DOHH2 (cell line): ENCODE measurements around the gene OR3A2.
"Not testable (repeated sequence)": the region's sequence is repeated elsewhere in the genome, so short reads cannot be mapped to it uniquely, and the experiment has no call there.

Source experiments
- H3F3A ChIP-seq: fragments of 200-600 bp; sonication (generic), shearing (Covaris generic); 2 replicates; pipeline ENCODE4 v1.6.0; 2016; ENCODE audit warnings: antibody characterized with exemption, mild to moderate bottlenecking; ENCODE audit not compliant: control insufficient read depth, insufficient read depth
- H3K27ac ChIP-seq: fragments of 200-600 bp; sonication (generic); 2 replicates; pipeline ENCODE4 v1.5.1; 2014; ENCODE audit warnings: low read depth, mild to moderate bottlenecking, low read length, moderate library complexity
- H3K27me3 ChIP-seq: fragments of 200-600 bp; sonication (generic); 2 replicates; pipeline ENCODE4 v1.6.1; 2014; ENCODE audit warnings: mild to moderate bottlenecking, low read length, mixed read lengths; ENCODE audit not compliant: control insufficient read depth
- H3K36me3 ChIP-seq: fragments of 200-600 bp; sonication (generic); 2 replicates; pipeline ENCODE4 v1.6.1; 2014; ENCODE audit warnings: mild to moderate bottlenecking, low read length, moderate library complexity, mixed read lengths; ENCODE audit not compliant: control insufficient read depth
- H3K4me1 ChIP-seq: fragments of 200-600 bp; sonication (generic); 2 replicates; pipeline ENCODE4 v1.6.1; 2014; ENCODE audit warnings: mild to moderate bottlenecking, low read length, mixed read lengths; ENCODE audit not compliant: control insufficient read depth
- H3K4me2 ChIP-seq: fragments of 200-600 bp; sonication (generic); 2 replicates; pipeline ENCODE4 v1.6.0; 2014; ENCODE audit warnings: mild to moderate bottlenecking, low read length, moderate library complexity
- H3K4me3 ChIP-seq: fragments of 200-600 bp; sonication (generic); 2 replicates; pipeline ENCODE4 v1.5.1; 2014; ENCODE audit warnings: mild to moderate bottlenecking, low read length, mixed read lengths
- H3K79me2 ChIP-seq: fragments of 200-600 bp; sonication (generic); 2 replicates; pipeline ENCODE4 v1.6.1; 2014; ENCODE audit warnings: mild to moderate bottlenecking, low read length, mixed read lengths; ENCODE audit not compliant: control insufficient read depth
- H3K9me2 ChIP-seq: fragments of 200-600 bp; sonication (generic); replicated peaks from 2 replicates; pipeline ENCODE4 v1.6.1; 2014; ENCODE audit warnings: mild to moderate bottlenecking, low read length, mixed read lengths; ENCODE audit not compliant: control insufficient read depth
- H3K9me3 ChIP-seq: fragments of 200-600 bp; sonication (generic); 2 replicates; pipeline ENCODE4 v1.6.1; 2014; ENCODE audit warnings: antibody characterized with exemption, low read length, mixed read lengths; ENCODE audit not compliant: control insufficient read depth, insufficient read depth
- H4K20me1 ChIP-seq: fragments of 200-600 bp; sonication (generic); 2 replicates; pipeline ENCODE4 v1.6.0; 2014; ENCODE audit warnings: low read depth, mild to moderate bottlenecking, antibody characterized with exemption, low read length, moderate library complexity; ENCODE audit not compliant: control insufficient read depth, insufficient read depth
- CTCF ChIP-seq: fragments of 200-600 bp; sonication (generic); IDR thresholded peaks from one replicate; pipeline ENCODE4 v1.5.1; 2014; ENCODE audit warnings: antibody characterized with exemption, mild to moderate bottlenecking, low read depth, low read length; ENCODE audit not compliant: poor library complexity, severe bottlenecking
- EZH2phosphoT487 ChIP-seq: fragments of 200-600 bp; sonication (generic); IDR thresholded peaks from 2 replicates; pipeline ENCODE4 v1.6.1; 2017; ENCODE audit warnings: borderline replicate concordance, mild to moderate bottlenecking, antibody characterized with exemption, low read length, moderate library complexity, mixed read lengths

OR3A2 gene

GRCh38 chr17:3389791-3390190, 3.7 kb upstream of the OR3A2 start:
- H3F3A ChIP-seq: no peaks in the 10 kb centered on the region
- no peaks in the 10 kb centered on the region for H4K20me1 ChIP-seq
- no peaks in the 10 kb centered on the region for H3K36me3 ChIP-seq
- H3K4me2 ChIP-seq: no peak overlapping the region
- TF ChIP-seq EZH2phosphoT487 (no peak), CTCF (no peak)
- no peak overlapping the region for H3K4me3 ChIP-seq
- H3K27me3 ChIP-seq: no peaks in the 10 kb centered on the region
- no peaks in the 10 kb centered on the region for H3K79me2 ChIP-seq
- no peaks in the 10 kb centered on the region for H3K9me3 ChIP-seq
- no peaks in the 10 kb centered on the region for H3K4me1 ChIP-seq
- H3K9me2 ChIP-seq: no peaks in the 10 kb centered on the region
- no peak overlapping the region for H3K27ac ChIP-seq

- no peaks in the 10 kb centered on the region for H3F3A ChIP-seq
- no peaks in the 10 kb centered on the region for H3K27me3 ChIP-seq
- no peak overlapping the region for H3K4me2 ChIP-seq
- H3K4me3 ChIP-seq: no peak overlapping the region
- H3K9me3 ChIP-seq: no peaks in the 10 kb centered on the region
- TF ChIP-seq CTCF: no peak
- TF ChIP-seq EZH2phosphoT487: no peak
- H3K79me2 ChIP-seq: no peaks in the 10 kb centered on the region
- H4K20me1 ChIP-seq: no peaks in the 10 kb centered on the region
- no peaks in the 10 kb centered on the region for H3K4me1 ChIP-seq
- no peaks in the 10 kb centered on the region for H3K36me3 ChIP-seq
- H3K9me2 ChIP-seq: no peaks in the 10 kb centered on the region
- no peak overlapping the region for H3K27ac ChIP-seq
These were observed 4.2 kb downstream of the OR3A2 start for GRCh38 chr17:3381957-3382356.

GRCh38 chr17:3378321-3378720, 7.8 kb downstream of the OR3A2 start:
- Histone ChIP-seq H3F3A (no peaks in the 10 kb centered on the region), H3K9me3 (no peaks in the 10 kb centered on the region), H3K9me2 (no peaks in the 10 kb centered on the region), H3K4me2 (no peak overlapping the region), H3K27ac (no peak overlapping the region), H3K4me1 (no peaks in the 10 kb centered on the region), H4K20me1 (no peaks in the 10 kb centered on the region), H3K4me3 (no peak overlapping the region), H3K27me3 (no peaks in the 10 kb centered on the region), H3K79me2 (no peaks in the 10 kb centered on the region), H3K36me3 (no peaks in the 10 kb centered on the region)
- TF ChIP-seq CTCF (no peak), EZH2phosphoT487 (no peak)

- H3K4me2 ChIP-seq, H3K4me3 ChIP-seq, H3K9me3 ChIP-seq, H3K9me2 ChIP-seq, H4K20me1 ChIP-seq, H3F3A ChIP-seq, H3K36me3 ChIP-seq, H3K79me2 ChIP-seq, H3K4me1 ChIP-seq, H3K27ac ChIP-seq, H3K27me3 ChIP-seq: not testable (repeated sequence)
These were observed 14.9 kb downstream of the OR3A2 start for GRCh38 chr17:3371167-3371566.

GRCh38 chr17:3342782-3343181, 43.3 kb downstream of the OR3A2 start:
- H3K27ac ChIP-seq, H3K36me3 ChIP-seq, H3K4me3 ChIP-seq, H3F3A ChIP-seq, H3K4me2 ChIP-seq, H3K27me3 ChIP-seq, H3K4me1 ChIP-seq, H3K9me3 ChIP-seq, H3K79me2 ChIP-seq, H4K20me1 ChIP-seq, H3K9me2 ChIP-seq: not testable (repeated sequence)
